ENCODE measurements around the gene AMFR.

The AMFR gene

GRCh38 chr16:56372013-56372634 is 53.2 kb downstream of the AMFR start:
- no peak for DNase-seq (ENCODE audit: low spot score)
- ChIA-PET POLR2A (ENCODE audit: low non-redundant PET) (no interaction called here), CTCF (interaction anchor here (0.5 to 1.6 kb wide), 2 partner anchors 11 to 27 kb away, joined by 4 read pairs; no protein-coding TSS in a partner anchor)
- TF ChIP-seq CTCF (conservative IDR thresholded peaks at IDR 0.05; ENCODE audit: low read depth): no peak
- no peak overlapping the region for H3K27ac ChIP-seq

- no peak overlapping the region for H3K27ac ChIP-seq
- DNase-seq (ENCODE audit: low spot score): no peak
- CTCF ChIA-PET: interaction anchor here (1.6 to 4.4 kb wide), 2 partner anchors 11 to 16 kb away, joined by 4 to 19 read pairs; no protein-coding TSS in a partner anchor
- TF ChIP-seq CTCF (conservative IDR thresholded peaks at IDR 0.05; ENCODE audit: low read depth): no peak
- POLR2A ChIA-PET (ENCODE audit: low non-redundant PET): no interaction called here
Observed at GRCh38 chr16:56371660-56371937, 53.7 kb downstream of the AMFR start.

- CTCF ChIA-PET: interaction anchor here (0.6 to 4.4 kb wide), 3 partner anchors 12 to 90 kb away, joined by 3 to 19 read pairs (median 4); no protein-coding TSS in a partner anchor
- POLR2A ChIA-PET (ENCODE audit: low non-redundant PET): no interaction called here
- H3K27ac ChIP-seq: no peak overlapping the region
- no peak for TF ChIP-seq CTCF (conservative IDR thresholded peaks at IDR 0.05; ENCODE audit: low read depth)
- no peak for DNase-seq (ENCODE audit: low spot score)
Observed at GRCh38 chr16:56370875-56371659, 54.3 kb downstream of the AMFR start.

GRCh38 chr16:56370185-56370874 is 55.0 kb downstream of the AMFR start:
- no peak overlapping the region for H3K27ac ChIP-seq
- POLR2A ChIA-PET (ENCODE audit: low non-redundant PET): no interaction called here
- CTCF ChIA-PET: interaction anchor here (0.6 to 4.4 kb wide), 3 partner anchors 13 to 504 kb away, joined by 4 to 19 read pairs (median 4); no protein-coding TSS in a partner anchor

GRCh38 chr16:56369202-56369601 is 56.1 kb downstream of the AMFR start:
- no peak overlapping the region for H3K27ac ChIP-seq
- CTCF ChIA-PET: interaction anchor here (4.4 kb wide), 1 partner anchor 13 kb away, joined by 19 read pairs; no protein-coding TSS in a partner anchor
- TF ChIP-seq CTCF (conservative IDR thresholded peaks at IDR 0.05; ENCODE audit: low read depth): no peak
- DNase-seq (ENCODE audit: low spot score): no peak
- POLR2A ChIA-PET (ENCODE audit: low non-redundant PET): no interaction called here

More at GRCh38 chr16:56370185-56370874, 55.0 kb downstream of the AMFR start:
- no peak for DNase-seq (ENCODE audit: low spot score)
- TF ChIP-seq CTCF (conservative IDR thresholded peaks at IDR 0.05; ENCODE audit: low read depth): no peak

GRCh38 chr16:56368545-56368944 is 56.8 kb downstream of the AMFR start:
- DNase-seq (ENCODE audit: low spot score): no peak
- no peak overlapping the region for H3K27ac ChIP-seq
- no peak for TF ChIP-seq CTCF (conservative IDR thresholded peaks at IDR 0.05; ENCODE audit: low read depth)
- POLR2A ChIA-PET (ENCODE audit: low non-redundant PET): no interaction called here
- CTCF ChIA-PET: interaction anchor here (4.4 kb wide), 1 partner anchor 12 kb away, joined by 19 read pairs; no protein-coding TSS in a partner anchor

Measured in RWPE1 (cell line).